Right lobe of liver (tissue), 4 donors: ENCODE data around the gene STX8.

Experiments used
- CTCF ChIP-seq, 4 donors: fragments of 200-600 bp in 3 of 4; fragments of 450-650 bp in 1 of 4; IDR thresholded peaks; one replicate each; pipeline versions ENCODE4 v1.5.1 to v1.8.0; 2016 to 2022; ENCODE audit warnings: antibody characterized with exemption in 4 of 4, mild to moderate bottlenecking in 2 of 4
- POLR2A ChIP-seq: fragments of 450-650 bp; IDR thresholded peaks from one replicate; pipeline ENCODE4 v1.6.1; 2017; ENCODE audit warnings: antibody characterized with exemption, mild to moderate bottlenecking
- donor health status: DM: no; HTN: no; CAD: no.
- donor health status: DM: no; HTN: no; CAD: no.
- donor health status: DM: no; HTN: yes; CAD: no.

GRCh38 chr17:9371019-9371418 lies 204.6 kb downstream of the STX8 start:
- TF ChIP-seq CTCF (IDR thresholded peaks at IDR 0.05), result no peak
- no peak for TF ChIP-seq POLR2A
